ENCODE results near the gene SIGLEC5.

DNA sequence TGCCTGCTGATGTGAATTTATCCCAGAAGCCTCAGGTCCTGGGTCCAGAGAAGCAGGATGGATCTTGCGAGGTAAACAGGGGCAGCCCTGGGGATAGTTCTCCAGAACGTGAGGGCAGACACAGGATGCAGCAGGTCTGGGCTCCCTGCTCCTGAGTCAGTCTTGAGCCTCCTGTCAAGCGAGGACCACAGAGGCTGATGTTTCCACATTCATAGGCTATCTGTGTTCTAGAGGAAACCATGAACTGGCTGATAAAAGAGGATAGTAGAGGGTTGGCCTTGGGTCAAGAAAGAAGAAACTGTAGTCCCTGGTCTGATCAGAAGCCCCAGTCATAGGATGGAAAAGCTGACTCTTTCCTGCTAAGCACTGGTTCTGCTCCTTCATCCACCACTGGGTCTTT, 56.9 kb downstream of the SIGLEC5 start:
- TF ChIP-seq, protein P1, sequence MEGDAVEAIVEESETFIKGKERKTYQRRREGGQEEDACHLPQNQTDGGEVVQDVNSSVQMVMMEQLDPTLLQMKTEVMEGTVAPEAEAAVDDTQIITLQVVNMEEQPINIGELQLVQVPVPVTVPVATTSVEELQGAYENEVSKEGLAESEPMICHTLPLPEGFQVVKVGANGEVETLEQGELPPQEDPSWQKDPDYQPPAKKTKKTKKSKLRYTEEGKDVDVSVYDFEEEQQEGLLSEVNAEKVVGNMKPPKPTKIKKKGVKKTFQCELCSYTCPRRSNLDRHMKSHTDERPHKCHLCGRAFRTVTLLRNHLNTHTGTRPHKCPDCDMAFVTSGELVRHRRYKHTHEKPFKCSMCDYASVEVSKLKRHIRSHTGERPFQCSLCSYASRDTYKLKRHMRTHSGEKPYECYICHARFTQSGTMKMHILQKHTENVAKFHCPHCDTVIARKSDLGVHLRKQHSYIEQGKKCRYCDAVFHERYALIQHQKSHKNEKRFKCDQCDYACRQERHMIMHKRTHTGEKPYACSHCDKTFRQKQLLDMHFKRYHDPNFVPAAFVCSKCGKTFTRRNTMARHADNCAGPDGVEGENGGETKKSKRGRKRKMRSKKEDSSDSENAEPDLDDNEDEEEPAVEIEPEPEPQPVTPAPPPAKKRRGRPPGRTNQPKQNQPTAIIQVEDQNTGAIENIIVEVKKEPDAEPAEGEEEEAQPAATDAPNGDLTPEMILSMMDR (IDR thresholded peaks at IDR 0.05; ENCODE audit: insufficient read depth, low read length), result no peak
- TF ChIP-seq POLR2AphosphoS5 (IDR thresholded peaks at IDR 0.05; ENCODE audit: low read depth) (no peak), SPI1 (IDR thresholded peaks at IDR 0.05; ENCODE audit: borderline replicate concordance, low read depth) (no peak), GABPA (IDR thresholded peaks at IDR 0.05; ENCODE audit: low read depth) (no peak)
- TF ChIP-seq, protein P2, sequence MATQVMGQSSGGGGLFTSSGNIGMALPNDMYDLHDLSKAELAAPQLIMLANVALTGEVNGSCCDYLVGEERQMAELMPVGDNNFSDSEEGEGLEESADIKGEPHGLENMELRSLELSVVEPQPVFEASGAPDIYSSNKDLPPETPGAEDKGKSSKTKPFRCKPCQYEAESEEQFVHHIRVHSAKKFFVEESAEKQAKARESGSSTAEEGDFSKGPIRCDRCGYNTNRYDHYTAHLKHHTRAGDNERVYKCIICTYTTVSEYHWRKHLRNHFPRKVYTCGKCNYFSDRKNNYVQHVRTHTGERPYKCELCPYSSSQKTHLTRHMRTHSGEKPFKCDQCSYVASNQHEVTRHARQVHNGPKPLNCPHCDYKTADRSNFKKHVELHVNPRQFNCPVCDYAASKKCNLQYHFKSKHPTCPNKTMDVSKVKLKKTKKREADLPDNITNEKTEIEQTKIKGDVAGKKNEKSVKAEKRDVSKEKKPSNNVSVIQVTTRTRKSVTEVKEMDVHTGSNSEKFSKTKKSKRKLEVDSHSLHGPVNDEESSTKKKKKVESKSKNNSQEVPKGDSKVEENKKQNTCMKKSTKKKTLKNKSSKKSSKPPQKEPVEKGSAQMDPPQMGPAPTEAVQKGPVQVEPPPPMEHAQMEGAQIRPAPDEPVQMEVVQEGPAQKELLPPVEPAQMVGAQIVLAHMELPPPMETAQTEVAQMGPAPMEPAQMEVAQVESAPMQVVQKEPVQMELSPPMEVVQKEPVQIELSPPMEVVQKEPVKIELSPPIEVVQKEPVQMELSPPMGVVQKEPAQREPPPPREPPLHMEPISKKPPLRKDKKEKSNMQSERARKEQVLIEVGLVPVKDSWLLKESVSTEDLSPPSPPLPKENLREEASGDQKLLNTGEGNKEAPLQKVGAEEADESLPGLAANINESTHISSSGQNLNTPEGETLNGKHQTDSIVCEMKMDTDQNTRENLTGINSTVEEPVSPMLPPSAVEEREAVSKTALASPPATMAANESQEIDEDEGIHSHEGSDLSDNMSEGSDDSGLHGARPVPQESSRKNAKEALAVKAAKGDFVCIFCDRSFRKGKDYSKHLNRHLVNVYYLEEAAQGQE (IDR thresholded peaks at IDR 0.05; ENCODE audit: insufficient replicate concordance, low read depth), result no peak
